HG03135 (cell line): Measurements from ENCODE around the gene UNC45B.
"Not testable (repeated sequence)": the region's sequence is repeated elsewhere in the genome, so short reads cannot be mapped to it uniquely, and the experiment has no call there.

Source experiments
- ATAC-seq: cut with Tn5 transposase; IDR thresholded peaks from one replicate; pipeline ENCODE4 v1.9.1; 2021; ENCODE audit warnings: mild to moderate bottlenecking, moderate library complexity; ENCODE audit not compliant: unreplicated experiment

The UNC45B gene, protein sequence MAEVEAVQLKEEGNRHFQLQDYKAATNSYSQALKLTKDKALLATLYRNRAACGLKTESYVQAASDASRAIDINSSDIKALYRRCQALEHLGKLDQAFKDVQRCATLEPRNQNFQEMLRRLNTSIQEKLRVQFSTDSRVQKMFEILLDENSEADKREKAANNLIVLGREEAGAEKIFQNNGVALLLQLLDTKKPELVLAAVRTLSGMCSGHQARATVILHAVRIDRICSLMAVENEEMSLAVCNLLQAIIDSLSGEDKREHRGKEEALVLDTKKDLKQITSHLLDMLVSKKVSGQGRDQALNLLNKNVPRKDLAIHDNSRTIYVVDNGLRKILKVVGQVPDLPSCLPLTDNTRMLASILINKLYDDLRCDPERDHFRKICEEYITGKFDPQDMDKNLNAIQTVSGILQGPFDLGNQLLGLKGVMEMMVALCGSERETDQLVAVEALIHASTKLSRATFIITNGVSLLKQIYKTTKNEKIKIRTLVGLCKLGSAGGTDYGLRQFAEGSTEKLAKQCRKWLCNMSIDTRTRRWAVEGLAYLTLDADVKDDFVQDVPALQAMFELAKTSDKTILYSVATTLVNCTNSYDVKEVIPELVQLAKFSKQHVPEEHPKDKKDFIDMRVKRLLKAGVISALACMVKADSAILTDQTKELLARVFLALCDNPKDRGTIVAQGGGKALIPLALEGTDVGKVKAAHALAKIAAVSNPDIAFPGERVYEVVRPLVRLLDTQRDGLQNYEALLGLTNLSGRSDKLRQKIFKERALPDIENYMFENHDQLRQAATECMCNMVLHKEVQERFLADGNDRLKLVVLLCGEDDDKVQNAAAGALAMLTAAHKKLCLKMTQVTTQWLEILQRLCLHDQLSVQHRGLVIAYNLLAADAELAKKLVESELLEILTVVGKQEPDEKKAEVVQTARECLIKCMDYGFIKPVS

DNA sequence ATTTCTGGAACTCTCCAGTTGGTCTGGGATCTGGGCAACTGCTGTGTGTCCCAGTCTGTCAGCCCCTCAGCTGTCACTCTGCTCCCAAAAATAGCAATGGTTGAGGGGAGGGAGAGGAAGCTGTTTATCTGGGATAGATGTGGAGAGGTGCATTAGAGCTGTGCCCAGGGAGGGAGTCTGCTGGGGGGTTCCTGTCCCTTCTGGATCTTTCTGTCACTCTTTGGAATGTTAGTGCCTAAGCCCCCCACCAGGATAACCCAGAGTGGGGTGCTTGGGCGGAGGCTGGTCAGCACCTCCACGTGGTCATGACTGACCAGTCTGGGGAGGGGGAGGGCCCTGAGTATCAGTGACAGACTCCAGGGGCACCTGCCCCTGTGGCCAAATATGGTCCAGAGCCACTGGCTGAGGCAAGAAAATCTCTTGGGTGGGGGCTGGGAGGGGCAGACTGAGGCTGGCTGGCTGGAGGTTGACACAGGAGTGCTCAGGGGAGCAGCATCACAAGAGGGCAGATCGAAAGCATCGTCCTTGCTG lies at the start of gene UNC45B:
Gene UNC45B, plus strand, starts transcription at position 443 of the 531 bp plus-strand sequence. CDS start 447 bp downstream, outside the sequence.
- ATAC-seq: no peak

DNA sequence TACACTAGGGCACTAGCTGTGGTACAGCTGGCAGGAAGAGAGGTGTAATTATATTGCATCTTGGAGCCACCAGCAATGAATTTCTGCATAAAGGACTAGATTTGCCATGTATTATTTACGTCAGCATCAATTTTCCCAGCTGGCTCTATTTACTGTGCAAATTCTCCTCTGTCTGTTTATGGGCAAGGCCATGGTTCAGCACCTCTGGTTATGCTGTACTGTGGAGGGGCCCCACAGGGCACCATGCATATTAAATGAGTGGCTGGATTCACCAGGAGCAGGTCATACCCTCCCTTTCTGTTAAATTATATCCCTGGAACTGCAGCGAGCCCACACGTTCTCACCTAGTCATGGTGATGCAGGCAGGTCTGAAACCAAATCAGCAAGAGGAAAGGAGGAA lies 47.7 kb upstream of the UNC45B start:
- no peak for ATAC-seq

DNA sequence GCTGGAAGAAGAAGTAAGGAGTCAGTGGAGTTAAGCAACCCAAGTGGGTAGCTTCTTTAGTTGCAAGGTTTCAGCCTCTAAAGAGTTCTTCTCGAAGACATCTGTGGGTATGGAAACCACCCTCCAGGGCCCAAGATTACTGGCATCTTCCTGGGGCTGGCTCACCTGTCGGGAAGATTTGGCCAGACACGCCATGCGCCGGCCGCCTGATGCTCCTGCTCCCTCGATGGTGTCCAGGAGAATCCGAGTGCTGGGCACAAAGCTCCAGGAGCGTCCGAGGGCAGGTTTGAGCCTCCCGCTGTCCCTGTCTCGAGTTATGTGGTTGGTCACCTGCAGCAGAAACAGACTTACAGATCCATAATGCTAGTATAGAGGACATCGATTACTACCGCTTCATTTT lies 46.6 kb upstream of the UNC45B start:
- ATAC-seq: no peak

DNA sequence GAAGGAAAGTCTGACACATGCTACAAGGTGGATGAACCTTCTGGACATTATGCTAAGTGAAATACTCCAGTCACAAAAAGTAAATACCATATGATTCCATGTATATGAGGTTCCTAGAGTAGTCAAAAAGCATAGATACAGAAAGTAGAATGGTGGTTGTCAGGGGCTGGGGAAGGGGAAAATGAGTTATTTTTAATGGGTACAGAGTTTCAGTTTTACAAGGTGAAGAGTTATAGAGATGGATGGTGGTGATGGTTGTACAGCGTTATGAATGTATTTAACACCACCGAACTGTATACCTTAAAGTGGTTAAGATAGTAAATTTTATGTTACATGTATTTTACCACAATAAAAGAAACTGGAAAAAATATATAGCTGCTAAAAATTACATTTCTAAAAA lies 45.9 kb upstream of the UNC45B start:
- no peak for ATAC-seq

DNA sequence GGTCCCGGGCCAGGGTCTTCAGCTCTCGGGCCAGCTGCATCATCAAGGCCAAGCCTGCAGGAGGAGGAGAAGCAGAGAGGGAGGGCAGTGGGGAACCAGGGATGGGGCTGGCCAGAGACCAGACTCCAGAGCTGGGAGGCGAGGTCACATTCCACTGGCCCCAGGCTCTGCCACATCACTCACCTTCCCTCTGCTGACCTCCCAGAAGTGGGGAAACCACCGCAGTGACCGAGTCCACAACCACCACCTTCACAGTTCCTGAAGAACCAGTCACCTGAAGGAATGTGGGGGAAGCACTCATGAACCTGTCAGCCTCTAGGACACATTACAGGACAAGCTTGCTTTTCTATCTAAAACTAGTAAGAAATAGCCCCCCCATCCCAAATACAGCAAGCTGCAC lies 44.3 kb upstream of the UNC45B start:
- no peak for ATAC-seq

DNA sequence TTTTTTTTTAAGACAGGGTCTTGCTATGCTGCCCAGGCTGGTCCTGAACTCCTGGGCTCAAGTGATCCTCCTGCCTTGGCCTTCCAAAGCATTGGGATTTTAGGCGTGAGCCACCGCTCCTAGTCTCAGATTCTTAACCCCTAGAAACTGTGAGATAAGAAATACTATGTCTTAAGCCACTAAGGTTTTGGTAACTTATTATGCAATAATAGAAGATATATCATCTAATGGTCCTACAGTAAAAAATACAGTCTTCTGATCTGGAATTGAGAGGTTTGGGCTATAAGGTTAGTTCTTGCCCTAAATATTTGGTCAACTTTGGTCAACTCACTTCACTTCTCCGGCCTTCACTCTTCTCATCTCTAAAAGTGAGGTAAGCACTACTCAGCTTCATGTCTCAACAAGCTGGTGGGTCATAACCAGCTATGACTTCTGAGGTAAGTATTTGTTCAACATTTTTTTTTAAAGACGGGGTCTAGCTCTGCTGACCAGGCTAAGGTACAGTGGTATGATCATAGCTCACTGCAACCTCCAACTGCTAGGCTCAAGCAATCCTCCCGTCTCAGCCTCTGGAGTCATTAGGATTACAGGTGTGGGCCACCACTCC lies 42.7 kb upstream of the UNC45B start:
- no peak for ATAC-seq

DNA sequence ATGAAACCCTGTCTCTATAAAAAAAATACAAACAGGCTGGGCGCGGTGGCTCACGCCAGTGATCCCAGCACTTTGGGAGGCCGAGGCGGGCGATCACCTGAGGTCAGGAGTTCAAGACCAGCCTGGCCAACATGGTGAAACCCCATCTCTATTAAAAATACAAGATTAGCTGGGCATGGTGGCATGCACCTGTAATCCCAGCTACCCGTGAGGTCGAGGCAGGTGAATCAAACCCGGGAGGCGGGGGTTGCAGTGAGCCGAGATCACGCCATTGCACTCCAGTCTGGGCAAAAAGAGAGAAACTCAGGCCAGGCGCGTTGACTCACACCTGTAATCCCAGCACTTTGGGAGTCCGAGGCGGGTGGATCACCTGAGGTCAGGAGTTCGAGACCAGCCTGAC lies 36.8 kb upstream of the UNC45B start:
- ATAC-seq: not testable (repeated sequence)

DNA sequence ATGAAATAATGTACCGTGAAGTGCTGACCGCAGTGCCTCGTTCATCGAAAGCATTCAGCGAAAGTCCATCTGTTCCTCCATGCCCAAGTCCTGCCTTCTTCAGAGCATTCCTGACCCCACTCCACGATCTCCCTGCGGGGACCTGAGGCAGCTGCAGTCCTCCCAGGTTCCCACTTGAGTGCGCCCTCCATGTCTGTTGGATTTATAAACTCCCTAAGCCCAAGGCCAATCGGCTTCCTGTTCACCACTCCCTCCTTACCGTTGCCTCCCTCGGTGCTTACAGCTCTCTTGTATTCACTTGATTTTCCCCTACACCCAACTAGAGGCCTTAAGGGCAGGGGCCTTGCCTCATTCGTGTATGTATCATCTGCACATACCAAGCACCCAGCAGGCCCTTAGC lies 30.8 kb upstream of the UNC45B start:
- ATAC-seq: no peak

DNA sequence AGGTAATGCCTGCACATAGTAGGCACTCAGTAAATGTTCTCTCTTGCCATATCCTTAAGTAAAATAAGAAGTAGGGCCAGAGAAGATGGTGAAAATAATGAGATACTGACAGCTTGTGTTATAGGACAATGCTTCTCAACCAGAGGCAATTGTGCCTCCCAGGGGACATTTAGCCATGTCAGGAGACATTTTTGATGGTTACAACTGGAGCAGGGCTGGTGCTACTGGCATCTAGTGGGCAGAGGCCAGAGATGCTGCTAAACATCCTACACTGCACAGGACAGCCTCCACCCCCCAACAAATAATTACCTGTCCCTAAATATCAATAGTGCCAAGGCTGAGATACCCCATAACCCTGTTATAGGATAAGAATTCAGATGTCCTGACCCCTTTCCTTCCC lies 29.6 kb upstream of the UNC45B start:
- no peak for ATAC-seq

DNA sequence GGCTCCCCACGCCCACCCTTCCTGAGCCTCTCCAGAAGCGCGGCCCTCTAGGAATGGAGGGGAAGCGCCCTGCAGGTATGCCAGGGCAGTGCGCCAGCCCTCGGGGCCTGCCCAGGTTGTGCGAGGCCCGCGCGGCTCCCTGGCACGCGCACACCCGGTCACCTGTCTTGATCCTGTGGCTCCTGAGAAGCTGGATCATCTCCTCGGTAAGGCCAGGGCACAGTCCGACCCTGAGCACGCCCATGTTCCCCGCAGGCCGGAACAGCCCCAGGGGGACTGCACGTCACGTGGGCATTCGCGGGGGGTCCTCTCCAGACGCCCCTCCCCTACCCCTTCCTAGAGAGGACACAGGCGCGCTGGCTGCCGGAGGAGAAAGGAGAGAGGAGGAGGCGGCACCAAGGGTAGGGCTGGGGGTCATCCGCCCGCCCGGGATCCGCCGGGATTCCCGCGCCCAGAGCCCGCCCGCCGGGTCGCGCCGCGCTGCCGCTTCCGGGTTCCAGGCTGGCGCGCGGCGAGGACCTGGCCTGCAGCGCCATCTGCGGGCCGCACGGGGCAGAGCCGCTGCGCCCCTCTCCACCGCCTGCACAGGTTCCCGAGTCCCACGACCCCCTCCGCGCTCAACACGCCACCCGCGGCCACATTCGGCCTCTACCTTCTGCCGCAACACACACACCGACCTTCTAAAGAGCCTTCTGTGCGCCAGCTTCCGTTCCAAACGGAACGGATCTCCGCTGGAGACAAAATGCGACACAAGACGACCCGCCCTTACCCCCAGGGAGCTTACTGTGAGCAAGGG lies 28.0 kb upstream of the UNC45B start, which contains the start of gene RAD51D:
Gene RAD51D, minus strand, starts transcription at position 491 of the 796 bp plus-strand sequence. Its CDS starts 247 bp downstream, at position 244.
- peak; percentile 75 for ATAC-seq

DNA sequence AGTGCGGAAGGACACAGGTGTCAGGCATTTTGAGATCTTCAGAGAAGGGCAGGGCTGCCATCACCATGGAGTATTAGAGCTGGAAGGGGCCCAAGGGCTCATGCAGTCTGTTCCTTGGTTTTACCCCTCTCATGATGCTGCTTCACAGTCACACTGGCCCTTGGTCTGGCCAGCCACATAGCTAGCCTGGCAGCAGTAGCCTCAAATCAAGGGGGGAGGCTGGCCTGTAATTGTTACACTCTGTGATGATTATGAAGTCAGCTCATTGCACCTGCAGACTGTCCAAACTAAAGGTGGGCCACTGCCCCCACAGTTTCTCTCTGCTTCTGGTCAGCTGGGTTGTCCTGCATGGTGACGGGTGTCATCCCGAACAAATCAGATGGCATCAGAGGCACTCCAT lies 26.3 kb upstream of the UNC45B start, which contains the start of gene FNDC8:
Gene FNDC8, plus strand, starts transcription at position 301 of the 400 bp plus-strand sequence. Its CDS starts 79 bp downstream, at position 380.
- ATAC-seq: no peak

DNA sequence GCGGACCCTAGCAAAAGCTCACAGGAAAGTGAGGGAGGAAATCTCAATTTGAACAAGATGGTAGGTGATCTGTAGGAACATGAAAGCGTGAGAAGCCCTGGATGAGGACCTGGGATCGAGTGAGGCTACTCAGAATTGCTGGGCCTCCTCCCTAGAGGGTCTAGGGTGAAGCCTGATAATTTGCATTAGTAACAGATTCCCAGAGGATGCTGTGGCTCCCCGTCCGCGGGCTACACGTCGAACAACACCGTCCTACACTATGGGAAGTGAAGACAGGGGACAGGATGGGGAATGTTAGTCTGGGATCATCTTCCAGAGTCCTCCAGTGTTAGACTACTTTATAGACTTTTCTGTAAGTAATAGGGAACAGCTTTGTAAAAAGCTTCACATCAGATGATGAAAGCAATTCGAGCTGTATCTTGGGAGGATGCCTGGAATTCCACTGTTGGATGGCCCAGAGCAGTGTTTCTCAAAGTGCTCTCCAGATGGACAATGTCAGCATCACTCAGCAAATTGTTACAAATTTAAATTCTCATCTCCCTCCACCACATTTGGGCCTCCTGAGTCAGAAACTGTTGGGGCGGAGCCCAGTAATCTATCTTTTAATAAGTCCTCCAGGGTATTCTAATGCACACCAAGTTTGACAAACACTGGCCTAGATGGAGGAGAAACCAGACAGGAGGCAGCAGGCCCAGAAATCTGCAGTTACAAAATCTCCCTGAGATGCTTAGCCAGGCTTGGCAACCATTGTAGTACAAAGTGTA lies 19.7 kb upstream of the UNC45B start:
- no peak for ATAC-seq

DNA sequence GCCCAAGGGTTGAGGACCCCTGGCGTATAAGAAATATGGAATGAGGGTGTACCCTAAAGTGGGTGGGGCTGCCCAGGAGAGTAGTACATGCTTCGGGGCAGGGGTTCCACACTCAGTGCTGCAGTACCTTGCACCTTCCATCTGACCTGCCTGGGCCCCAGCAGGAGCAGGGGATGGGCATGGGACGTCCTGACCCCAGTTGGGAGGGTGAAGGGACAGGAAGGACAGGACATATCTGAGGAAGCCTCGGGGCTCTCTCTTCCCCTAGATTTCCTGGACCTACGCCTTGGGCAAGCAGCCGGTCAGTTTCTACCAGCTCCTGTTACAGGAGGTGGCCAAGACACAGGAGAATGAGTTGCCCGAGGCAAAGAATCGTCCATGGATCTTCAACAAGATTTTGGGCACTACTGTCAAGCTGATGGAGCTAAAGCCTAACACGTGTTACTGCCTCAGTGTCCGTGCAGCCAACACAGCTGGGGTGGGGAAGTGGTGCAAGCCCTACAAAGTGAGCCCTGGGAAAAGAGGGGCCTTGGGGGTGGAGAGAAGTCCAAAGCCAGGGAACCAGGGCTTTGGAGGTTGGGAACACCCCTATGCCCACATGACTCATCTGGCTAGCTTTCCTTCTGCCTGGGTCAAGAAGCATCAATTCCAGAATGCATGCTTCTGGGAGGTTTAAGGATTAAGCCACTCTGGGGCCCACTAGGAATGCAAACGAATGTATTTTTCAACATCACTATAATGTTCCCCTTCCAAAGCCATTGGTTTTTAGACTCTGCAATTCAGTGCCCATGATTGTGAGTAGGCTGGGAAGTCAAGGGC lies 18.3 kb upstream of the UNC45B start:
- ATAC-seq: no peak

DNA sequence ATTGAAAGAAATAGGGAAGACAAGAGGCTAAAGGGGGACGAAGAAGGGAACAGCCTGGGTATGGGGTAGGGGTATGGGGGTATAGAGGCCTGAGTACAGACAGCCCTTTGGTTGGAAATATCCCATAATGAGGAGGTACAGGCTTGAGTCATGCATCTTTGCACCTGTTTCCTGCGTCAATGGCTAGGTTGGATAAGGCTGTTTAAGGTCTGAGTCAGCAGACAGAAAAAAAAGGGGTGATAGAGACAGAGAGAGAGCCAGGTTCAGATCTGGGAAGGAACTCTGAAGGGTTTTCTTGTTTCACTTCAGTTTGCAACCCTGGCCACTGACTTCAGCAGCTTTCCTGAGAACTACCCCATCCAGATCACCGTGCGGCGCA lies 17.7 kb upstream of the UNC45B start:
- no peak for ATAC-seq

DNA sequence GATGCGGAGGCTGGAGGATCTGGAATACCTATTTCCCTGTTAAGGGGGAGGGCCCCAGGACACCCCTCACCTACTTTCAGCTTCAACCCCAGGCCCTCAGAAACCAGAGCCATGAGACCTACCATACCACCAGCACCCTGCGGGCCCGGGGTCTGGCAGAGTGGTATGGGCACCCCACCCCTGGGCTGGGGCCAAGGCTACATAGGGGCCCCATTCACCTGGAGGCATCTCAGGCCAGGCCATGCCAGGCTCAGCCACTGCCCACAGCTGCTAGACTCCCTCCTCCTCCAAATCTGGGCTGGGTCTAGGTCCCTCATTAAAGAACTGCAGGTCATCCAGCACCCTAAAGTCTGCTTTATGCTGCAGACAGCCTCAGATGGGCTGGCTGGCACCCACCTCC lies 17.2 kb upstream of the UNC45B start:
- no peak for ATAC-seq

DNA sequence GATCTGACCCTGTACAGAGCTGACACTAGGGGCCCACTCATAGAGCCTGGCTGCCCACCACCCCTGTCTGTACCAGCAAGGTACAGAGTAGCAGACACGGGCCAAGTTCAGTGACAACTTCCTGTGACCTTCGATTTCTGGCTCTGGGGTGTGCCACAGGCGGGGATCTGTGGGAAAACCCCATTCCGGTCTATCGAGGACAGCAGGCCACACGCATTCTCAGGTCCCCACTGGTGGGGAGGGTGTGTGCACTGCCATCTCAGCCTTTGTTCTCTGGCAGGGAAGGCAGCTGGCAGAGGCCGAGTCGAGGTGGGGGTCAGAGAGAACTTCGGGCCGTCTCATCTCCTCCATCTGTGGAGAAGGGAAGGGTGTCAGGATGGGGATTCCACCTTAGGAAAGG lies 15.5 kb upstream of the UNC45B start:
- ATAC-seq: no peak

DNA sequence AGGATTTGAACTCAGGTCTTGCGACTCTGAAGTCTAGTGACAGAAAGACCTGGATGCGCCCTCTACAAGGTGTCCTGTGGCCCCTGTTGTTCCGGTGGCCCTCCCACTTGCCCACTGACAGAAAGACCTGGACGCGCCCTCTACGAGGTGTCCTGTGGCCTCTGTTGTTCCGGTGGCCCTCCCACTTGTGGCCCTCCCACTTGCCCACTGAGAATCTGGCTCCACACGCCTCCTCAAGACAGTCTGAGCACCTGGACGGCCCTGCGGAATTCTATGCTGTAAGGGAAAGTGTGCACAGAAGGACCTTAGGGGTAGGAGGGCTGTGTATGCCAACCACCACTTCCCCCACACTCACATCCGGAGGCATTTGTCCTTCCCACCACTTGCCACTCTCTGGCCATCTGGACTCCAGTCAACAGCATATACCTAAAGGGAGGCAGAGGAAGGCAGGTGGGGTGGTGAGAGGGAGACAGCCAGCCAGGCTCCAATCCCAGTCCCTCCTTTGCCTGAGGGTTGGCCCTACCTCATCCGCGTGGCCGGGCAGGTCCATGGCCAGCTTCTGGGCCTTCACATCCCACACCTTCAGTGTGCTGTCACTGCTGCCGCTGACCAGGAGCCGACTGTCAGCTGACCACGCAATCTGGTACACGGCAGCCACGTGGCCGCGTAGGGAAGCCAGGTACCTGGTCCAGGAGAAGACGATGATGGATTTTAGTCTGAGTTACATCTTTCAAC lies 14.6 kb upstream of the UNC45B start:
- ATAC-seq: no peak

DNA sequence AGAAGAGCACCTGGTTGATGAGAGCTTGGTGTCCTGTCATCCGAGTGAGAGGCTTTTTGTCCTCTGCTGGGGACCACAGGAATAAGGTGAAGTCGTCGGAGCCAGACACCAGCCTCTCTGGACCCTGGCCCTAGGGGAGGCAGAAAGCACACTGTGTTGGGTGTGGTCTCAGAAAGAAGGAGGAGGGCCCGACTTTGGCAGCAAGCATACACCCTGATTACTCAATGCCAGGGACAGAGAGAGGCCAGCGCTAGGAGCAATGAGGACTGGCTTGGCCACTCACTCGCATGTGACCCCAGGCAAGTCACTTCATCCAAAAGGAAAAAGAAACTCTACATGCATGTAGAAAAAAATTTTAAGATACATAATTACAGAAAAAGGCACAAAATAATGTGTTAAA lies 12.3 kb upstream of the UNC45B start:
- no peak for ATAC-seq
